SK-N-MC (cell line): Measurements from ENCODE around the gene LLGL2.

ENCODE experiments used
- EZH2 ChIP-seq: fragments of 200-600 bp; sonication (generic); IDR thresholded peaks from one replicate; pipeline ENCODE4 v1.6.1; 2017; ENCODE audit warnings: antibody characterized with exemption
- POLR2AphosphoS5 ChIP-seq: IDR thresholded peaks from 2 replicates; pipeline ENCODE4 v1.6.1; 2012; ENCODE audit warnings: mild to moderate bottlenecking, low read depth, low read length, borderline replicate concordance

DNA sequence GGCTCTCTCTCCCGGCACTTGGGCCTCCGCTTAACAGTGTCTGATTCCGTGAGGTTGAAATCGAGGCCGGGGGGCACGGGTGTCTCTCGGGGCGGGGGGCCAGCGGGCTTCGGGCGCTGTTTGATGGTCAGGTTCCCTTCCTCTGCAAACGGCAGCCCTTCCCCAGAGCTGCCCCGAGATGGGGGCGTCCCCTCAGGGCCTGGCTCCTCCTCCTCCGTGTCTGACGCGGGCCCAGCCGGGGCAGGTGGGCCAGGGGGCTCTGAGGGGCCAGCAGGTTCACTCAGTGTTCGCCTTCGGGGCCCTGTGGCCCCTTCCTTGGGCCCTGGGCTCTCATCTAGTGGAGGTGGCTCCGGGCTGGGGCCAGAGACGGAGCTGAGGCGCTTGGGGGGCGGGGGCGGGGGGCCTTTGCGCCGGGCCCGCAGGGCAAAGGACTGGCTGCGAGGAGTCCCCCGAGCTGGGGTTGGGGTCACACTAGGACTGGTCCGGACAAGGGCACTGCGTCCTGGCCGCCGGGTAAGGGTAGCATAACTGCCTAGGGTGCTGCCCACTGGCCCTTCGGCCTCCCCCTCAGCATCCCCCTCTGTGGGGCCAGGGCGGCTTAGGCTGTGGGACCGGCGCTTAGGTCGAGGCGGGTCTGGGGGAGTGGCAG lies 23.3 kb upstream of the LLGL2 start:
- no peak for TF ChIP-seq POLR2AphosphoS5
- TF ChIP-seq EZH2: no peak
